ENCODE results near the gene IL3RA.
"Not testable (repeated sequence)": the region's sequence is repeated elsewhere in the genome, so short reads cannot be mapped to it uniquely, and the experiment has no call there.

Gene IL3RA

DNA sequence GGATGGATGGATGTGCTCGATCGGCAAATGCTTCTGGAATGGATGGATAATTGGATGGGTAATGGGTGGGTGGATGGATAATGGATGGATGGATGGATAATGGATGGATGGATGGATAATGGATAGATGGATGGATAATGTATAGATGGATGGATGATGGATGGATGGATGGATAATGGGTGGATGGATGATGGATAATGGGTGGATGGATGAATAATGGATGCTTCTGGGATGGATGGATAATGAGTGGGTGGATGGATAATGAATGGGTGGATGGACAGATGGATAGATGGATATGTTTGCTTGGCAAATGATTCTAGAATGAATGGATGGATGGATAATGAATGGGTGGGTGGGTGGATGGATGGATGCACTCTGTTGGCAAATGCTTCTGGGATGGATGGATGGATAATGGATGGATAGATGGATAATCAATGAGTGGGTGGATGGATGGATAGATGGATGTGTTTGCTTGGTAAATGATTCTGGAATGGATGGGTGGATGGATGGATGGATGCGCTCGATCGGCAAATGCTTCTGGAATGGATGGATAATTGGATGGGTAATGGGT is 59.1 kb downstream of the IL3RA start:
- H3K36me3 ChIP-seq (ENCODE audit: control insufficient read depth, low read depth, low read length) = peaks cover 25% of the 10 kb centered on the region
- no peak overlapping the region for H3K27ac ChIP-seq (ENCODE audit: low read length)
- H3K9me3 ChIP-seq (ENCODE audit: control insufficient read depth, low read depth, low read length) = no peaks in the 10 kb centered on the region
- H3K9ac ChIP-seq (ENCODE audit: low read length) = no peak overlapping the region
- H3K27me3 ChIP-seq (ENCODE audit: control insufficient read depth, insufficient read depth, low read length) = no peaks in the 10 kb centered on the region
- no peaks in the 10 kb centered on the region for H3K4me1 ChIP-seq (ENCODE audit: control insufficient read depth, low read depth, low read length)
- H3K4me3 ChIP-seq (ENCODE audit: low read length) = no peak overlapping the region

- no peak overlapping the region for H3K9ac ChIP-seq (ENCODE audit: low read length)
- H3K36me3 ChIP-seq (ENCODE audit: control insufficient read depth, low read depth, low read length) = peaks cover 20% of the 10 kb centered on the region
- no peak overlapping the region for H3K27ac ChIP-seq (ENCODE audit: low read length)
These were observed 60.4 kb downstream of the IL3RA start for GRCh38 chrX:1397001-1397400.

GRCh38 chrX:1397441-1398270 is 61.1 kb downstream of the IL3RA start:
- no peak overlapping the region for H3K4me3 ChIP-seq (ENCODE audit: low read length)
- H3K36me3 ChIP-seq (ENCODE audit: control insufficient read depth, low read depth, low read length) = peaks cover 20% of the 10 kb centered on the region
- H3K9ac ChIP-seq (ENCODE audit: low read length) = no peak overlapping the region
- no peaks in the 10 kb centered on the region for H3K27me3 ChIP-seq (ENCODE audit: control insufficient read depth, insufficient read depth, low read length)
- no peak overlapping the region for H3K27ac ChIP-seq (ENCODE audit: low read length)
- no peaks in the 10 kb centered on the region for H3K9me3 ChIP-seq (ENCODE audit: control insufficient read depth, low read depth, low read length)
- no peaks in the 10 kb centered on the region for H3K4me1 ChIP-seq (ENCODE audit: control insufficient read depth, low read depth, low read length)

More at GRCh38 chrX:1397001-1397400, 60.4 kb downstream of the IL3RA start:
- Histone ChIP-seq H3K27me3 (ENCODE audit: control insufficient read depth, insufficient read depth, low read length) (no peaks in the 10 kb centered on the region), H3K4me1 (ENCODE audit: control insufficient read depth, low read depth, low read length) (no peaks in the 10 kb centered on the region), H3K9me3 (ENCODE audit: control insufficient read depth, low read depth, low read length) (no peaks in the 10 kb centered on the region), H3K4me3 (ENCODE audit: low read length) (no peak overlapping the region)

GRCh38 chrX:1398431-1399340 is 62.1 kb downstream of the IL3RA start:
- H3K9me3 ChIP-seq (ENCODE audit: control insufficient read depth, low read depth, low read length) = no peaks in the 10 kb centered on the region
- H3K4me1 ChIP-seq (ENCODE audit: control insufficient read depth, low read depth, low read length) = no peaks in the 10 kb centered on the region
- H3K9ac ChIP-seq (ENCODE audit: low read length) = no peak overlapping the region
- no peak overlapping the region for H3K27ac ChIP-seq (ENCODE audit: low read length)
- no peak overlapping the region for H3K4me3 ChIP-seq (ENCODE audit: low read length)
- H3K36me3 ChIP-seq (ENCODE audit: control insufficient read depth, low read depth, low read length) = peaks cover 28% of the 10 kb centered on the region
- H3K27me3 ChIP-seq (ENCODE audit: control insufficient read depth, insufficient read depth, low read length) = no peaks in the 10 kb centered on the region

DNA sequence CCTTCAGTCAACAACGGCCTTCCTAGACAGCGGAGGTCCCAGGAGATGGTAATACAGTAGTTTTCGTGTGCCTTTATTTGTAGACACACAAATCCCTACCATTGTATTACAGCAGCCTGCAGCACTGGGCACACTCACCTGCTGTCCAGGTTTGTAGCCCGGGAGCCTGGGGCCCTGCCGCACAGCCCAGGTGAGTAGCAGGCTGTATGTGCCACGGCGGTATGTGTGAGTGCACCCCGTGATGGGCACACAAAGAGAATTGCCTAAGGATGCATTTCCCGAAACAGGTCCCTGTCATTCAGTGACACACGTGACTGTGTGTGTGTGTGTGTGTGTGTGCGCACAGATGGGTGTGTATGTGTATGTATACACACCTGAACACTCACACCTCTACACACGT is 63.5 kb downstream of the IL3RA start:
- Histone ChIP-seq H3K4me3 (ENCODE audit: low read length) (no peak overlapping the region), H3K27ac (ENCODE audit: low read length) (no peak overlapping the region), H3K9ac (ENCODE audit: low read length) (no peak overlapping the region), H3K9me3 (ENCODE audit: control insufficient read depth, low read depth, low read length) (no peaks in the 10 kb centered on the region), H3K36me3 (ENCODE audit: control insufficient read depth, low read depth, low read length) (peaks cover 42% of the 10 kb centered on the region), H3K27me3 (ENCODE audit: control insufficient read depth, insufficient read depth, low read length) (no peaks in the 10 kb centered on the region), H3K4me1 (ENCODE audit: control insufficient read depth, low read depth, low read length) (no peaks in the 10 kb centered on the region)

GRCh38 chrX:1400742-1401471 is 64.3 kb downstream of the IL3RA start:
- Histone ChIP-seq H3K36me3 (ENCODE audit: control insufficient read depth, low read depth, low read length) (peaks cover 48% of the 10 kb centered on the region), H3K4me3 (ENCODE audit: low read length) (no peak overlapping the region), H3K9ac (ENCODE audit: low read length) (no peak overlapping the region), H3K9me3 (ENCODE audit: control insufficient read depth, low read depth, low read length) (no peaks in the 10 kb centered on the region), H3K4me1 (ENCODE audit: control insufficient read depth, low read depth, low read length) (no peaks in the 10 kb centered on the region), H3K27me3 (ENCODE audit: control insufficient read depth, insufficient read depth, low read length) (no peaks in the 10 kb centered on the region), H3K27ac (ENCODE audit: low read length) (no peak overlapping the region)

DNA sequence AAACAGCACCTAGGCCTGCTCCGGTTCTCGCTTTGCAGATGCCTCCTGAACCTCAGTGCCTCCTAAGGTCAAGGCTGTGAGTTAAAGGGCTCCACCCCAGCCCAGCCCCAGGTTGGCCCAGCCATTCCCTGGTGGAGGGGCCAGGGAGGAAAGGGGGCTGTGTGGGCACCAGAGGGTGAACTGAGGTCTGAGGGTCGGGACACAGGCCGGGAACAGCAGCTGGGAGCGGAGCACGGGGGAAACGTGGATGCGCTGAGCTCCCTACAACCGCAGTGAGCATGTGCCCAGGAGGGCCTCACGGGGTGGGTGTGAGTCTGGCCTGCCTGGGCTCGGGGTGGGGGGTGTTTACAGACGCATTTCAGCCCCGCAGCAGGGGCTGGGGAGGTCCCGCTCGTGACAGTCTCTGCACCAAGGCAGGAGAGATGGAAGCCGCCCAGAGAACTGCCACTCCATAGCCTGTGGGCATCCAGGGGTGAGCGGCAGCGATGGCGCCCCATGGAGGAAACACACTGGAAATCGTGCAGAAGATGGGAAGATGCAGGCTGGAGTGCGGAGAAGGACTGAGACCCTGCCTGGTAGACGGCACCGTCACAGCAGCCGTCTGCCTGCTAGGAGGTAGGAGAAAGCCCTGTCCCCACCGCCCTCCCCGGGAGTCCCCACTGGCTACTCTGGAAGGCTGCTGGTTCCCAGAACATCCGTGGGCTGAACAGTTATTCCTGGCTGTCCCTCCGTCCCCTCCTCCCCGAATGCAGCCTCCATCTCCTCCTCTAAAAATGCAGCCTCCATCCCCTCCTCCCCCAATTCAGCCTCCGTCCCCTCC is 65.2 kb downstream of the IL3RA start:
- Histone ChIP-seq H3K4me3 (ENCODE audit: low read length) (no peak overlapping the region), H3K9ac (ENCODE audit: low read length) (no peak overlapping the region), H3K27me3 (ENCODE audit: control insufficient read depth, insufficient read depth, low read length) (no peaks in the 10 kb centered on the region)

GRCh38 chrX:1403228-1403627 is 66.6 kb downstream of the IL3RA start:
- H3K4me1 ChIP-seq (ENCODE audit: control insufficient read depth, low read depth, low read length) = no peaks in the 10 kb centered on the region
- no peak overlapping the region for H3K4me3 ChIP-seq (ENCODE audit: low read length)
- H3K36me3 ChIP-seq (ENCODE audit: control insufficient read depth, low read depth, low read length) = peaks cover 58% of the 10 kb centered on the region
- no peak overlapping the region for H3K9ac ChIP-seq (ENCODE audit: low read length)
- no peaks in the 10 kb centered on the region for H3K9me3 ChIP-seq (ENCODE audit: control insufficient read depth, low read depth, low read length)
- H3K27me3 ChIP-seq (ENCODE audit: control insufficient read depth, insufficient read depth, low read length) = no peaks in the 10 kb centered on the region
- no peak overlapping the region for H3K27ac ChIP-seq (ENCODE audit: low read length)

More for the DNA sequence above, 65.2 kb downstream of the IL3RA start:
- Histone ChIP-seq H3K27ac (ENCODE audit: low read length) (no peak overlapping the region), H3K36me3 (ENCODE audit: control insufficient read depth, low read depth, low read length) (peaks cover 50% of the 10 kb centered on the region), H3K9me3 (ENCODE audit: control insufficient read depth, low read depth, low read length) (no peaks in the 10 kb centered on the region), H3K4me1 (ENCODE audit: control insufficient read depth, low read depth, low read length) (no peaks in the 10 kb centered on the region)

DNA sequence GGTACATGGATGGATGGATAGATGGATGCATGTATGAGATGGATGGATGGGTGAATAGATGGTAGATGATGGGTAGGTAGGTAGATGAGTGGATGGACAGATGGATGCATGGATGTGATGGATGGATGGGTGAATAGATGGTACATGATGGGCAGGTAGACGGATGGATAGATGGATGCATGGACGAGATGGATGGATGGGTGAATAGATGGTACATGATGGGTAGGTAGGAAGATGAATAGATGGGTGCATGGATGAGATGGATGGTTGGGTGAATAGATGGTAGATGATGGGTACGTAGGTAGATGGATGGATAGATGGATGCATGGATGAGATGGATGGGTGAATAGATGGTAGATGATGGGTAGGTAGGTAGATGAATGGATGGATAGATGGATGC is 67.3 kb downstream of the IL3RA start:
- H3K4me1 ChIP-seq (ENCODE audit: control insufficient read depth, low read depth, low read length); H3K4me3 ChIP-seq (ENCODE audit: low read length); H3K9me3 ChIP-seq (ENCODE audit: control insufficient read depth, low read depth, low read length); H3K27me3 ChIP-seq (ENCODE audit: control insufficient read depth, insufficient read depth, low read length); H3K9ac ChIP-seq (ENCODE audit: low read length); H3K27ac ChIP-seq (ENCODE audit: low read length): not testable (repeated sequence)
- peaks cover 58% of the 10 kb centered on the region for H3K36me3 ChIP-seq (ENCODE audit: control insufficient read depth, low read depth, low read length)

DNA sequence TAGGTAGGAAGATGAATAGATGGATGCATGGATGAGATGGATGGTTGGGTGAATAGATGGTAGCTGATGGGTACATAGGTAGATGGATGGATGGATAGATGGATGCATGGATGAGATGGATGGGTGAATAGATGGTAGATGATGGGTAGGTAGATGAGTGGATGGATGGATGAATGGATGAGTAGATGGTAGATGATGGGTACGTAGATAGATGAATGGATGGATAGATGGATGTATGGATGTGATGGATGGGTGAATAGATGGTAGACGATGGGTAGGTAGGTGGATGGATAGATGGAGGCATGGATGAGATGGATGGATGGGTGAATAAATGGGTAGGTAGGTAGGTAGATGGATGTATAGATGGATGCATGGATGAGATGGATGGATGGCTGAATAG is 69.2 kb downstream of the IL3RA start:
- not testable (repeated sequence) for H3K27ac ChIP-seq (ENCODE audit: low read length); H3K4me1 ChIP-seq (ENCODE audit: control insufficient read depth, low read depth, low read length); H3K9ac ChIP-seq (ENCODE audit: low read length); H3K4me3 ChIP-seq (ENCODE audit: low read length); H3K9me3 ChIP-seq (ENCODE audit: control insufficient read depth, low read depth, low read length); H3K27me3 ChIP-seq (ENCODE audit: control insufficient read depth, insufficient read depth, low read length)
- H3K36me3 ChIP-seq (ENCODE audit: control insufficient read depth, low read depth, low read length) = peaks cover 49% of the 10 kb centered on the region

All from iPS-18a (cell line).